Stimulated activated CD4-positive, alpha-beta T cell treated with anti-CD3 and anti-CD28 coated beads, Interleukin-12 subunit alpha, Interleukin-12 subunit beta, amount 100 ng/mL, for 24 hours (primary cell): Measurements from ENCODE around the gene TTC39C.
A peak's percentile ranks its signal among the peaks of the same experiment; 100 is the strongest.
"Not testable (repeated sequence)": the region's sequence is repeated elsewhere in the genome, so short reads cannot be mapped to it uniquely, and the experiment has no call there.

Experiments
- DNase-seq, 2 experiments: peaks; one replicate each; pipeline ENCODE4 v3.0.0-alpha.2; 2020; ENCODE audit warnings: low read depth in 2 of 2

The TTC39C gene

DNA sequence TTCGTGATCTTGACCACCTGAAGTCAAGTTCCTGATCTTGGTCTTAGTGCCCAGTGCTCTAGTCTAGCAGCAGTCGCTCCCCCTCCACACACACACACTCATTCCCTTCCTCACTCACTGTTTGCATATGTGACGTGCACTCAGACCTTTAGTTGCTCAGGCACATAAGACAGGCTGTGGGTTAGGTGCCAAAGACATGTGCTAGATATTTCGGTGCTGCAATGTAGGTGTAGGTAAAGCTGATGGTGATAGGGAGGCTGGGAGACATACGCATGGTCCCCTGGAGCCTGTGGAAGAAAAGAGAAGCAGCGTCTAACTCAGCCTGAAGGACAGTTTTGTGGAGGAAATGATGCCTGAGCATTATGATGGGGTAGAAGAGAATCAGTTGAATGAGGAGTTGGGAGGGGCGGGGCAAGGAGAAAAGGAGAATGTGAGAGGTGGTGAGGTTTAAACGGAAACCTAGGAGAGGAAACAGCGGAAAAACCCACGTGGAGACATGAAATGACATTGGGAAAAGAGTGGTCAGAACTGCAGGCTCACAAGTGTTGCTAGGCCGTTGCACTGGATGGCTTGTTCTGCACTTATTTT, 3.8 kb downstream of the TTC39C start:
- peak in 1 of 2 experiments; percentile 31 for DNase-seq

DNA sequence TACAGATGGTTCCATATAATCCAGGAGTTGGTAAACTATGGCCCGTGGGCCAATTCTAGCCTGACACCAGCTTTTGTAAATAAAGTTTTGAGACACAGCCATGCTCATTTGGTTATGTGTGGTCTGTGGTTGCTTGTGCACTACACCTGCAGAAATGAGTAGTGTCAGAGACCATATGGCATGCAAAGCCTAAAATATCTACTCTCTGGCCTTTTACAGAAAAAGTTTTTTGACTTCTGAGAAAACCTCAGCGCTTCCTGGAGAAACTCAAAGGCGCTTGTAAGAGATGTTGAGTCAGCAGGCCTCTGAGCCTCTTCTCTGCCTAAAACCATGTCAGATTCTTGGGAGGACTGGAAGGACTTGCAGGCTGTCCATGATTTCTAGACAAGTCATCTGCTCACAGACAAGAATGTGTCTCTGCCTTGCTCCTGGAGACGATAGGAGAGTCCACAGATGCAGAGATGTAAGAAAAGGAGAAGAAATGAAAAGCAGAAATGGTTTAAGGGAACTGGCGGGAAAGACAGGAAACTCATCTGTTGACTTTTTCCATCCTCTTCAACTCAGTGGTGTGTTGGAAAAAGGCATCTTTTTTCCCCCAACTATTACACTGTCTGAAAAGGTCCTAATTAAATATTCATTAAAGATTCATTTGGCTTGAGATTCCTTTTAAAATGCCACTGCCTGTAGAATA, 5.2 kb downstream of the TTC39C start:
- DNase-seq, result peak; percentile 30 to 32

DNA sequence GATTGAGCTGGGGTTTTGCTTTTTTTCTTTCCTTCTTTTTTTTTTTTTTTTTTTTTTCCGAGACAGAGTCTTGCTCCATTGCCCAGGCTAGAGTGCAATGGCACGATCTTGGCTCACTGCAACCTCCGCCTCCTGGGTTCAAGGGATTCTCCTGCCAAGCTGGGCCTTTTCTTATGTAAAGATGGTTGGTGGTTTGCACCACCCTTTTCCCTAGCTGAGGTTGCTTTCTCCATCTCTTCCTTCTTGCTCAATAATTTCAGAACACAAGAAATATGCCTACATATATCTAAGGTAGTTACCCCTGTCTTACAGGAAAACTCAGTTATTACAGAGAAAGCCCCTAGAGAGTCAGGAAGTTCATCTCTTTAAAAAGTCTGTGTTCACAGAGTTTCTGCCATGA, 7.0 kb downstream of the TTC39C start:
- DNase-seq, result no peak

DNA sequence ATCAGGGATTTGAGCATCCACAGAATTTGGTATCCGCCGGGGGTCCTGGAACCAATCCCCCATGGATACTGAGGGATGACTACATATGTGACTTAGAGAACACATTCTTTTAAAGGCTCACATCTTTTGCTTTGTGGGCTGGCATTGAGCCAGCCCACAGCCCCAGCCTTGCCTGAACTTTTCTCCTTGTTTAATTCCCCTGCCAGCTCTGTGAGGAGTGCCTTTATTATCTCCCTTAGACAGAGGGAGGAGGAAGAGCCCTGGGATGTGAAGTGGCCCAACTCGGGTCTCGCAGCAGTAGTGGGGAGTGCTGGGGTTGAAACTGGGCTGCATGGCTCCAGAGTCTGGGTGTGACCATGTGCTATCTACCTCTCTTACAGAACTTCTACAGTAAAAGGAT, 7.6 kb downstream of the TTC39C start:
- no peak for DNase-seq

DNA sequence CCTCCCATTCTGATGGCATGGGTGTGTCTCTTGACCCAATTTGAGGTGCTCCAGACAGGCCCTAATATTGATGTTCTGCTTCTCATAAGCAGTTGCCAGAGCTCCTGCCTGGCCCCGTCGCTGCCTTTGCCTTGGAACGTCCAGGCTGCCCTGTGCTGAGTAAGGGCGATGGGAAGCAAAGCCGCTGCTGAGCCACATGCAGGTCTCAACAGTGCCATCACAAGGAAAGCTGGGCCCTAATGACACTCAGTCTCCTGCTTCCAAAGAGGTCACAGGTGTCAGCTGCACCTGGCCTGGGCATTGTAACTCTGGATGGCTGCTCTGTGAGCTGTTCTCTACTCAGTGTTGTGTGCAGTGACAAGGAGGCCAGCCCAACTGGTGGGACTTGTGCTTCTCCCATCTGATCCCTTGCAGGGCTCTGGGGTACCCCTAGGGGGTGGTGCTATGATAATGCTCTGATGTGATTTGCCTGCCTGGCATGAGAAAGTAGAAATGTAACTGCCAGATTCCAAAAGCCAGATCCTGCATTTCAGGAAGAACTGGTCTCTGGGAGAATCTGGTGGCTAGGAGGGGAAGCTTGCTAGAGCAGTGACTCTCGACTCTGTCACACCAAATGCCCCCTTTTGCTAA, 8.7 kb downstream of the TTC39C start:
- no peak for DNase-seq

DNA sequence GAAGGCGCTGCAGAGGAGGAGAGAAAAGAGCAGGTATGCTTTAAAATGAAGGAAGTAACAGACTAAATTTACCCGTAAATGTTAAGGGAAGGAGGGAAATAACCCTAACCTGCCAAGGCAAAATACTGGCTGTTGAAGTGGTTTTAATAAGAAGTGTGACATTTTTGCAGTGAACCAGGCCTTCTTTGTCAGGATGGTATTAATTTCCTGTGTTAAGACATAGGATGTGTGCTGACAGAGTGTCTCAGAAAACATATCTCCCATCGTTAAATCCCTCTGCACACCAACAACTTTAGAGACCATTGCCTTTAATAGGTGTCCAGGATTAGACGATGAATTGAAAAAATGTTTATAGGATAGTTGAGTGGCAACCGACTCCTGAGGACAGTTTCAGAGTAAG, 9.9 kb downstream of the TTC39C start:
- DNase-seq, result no peak

DNA sequence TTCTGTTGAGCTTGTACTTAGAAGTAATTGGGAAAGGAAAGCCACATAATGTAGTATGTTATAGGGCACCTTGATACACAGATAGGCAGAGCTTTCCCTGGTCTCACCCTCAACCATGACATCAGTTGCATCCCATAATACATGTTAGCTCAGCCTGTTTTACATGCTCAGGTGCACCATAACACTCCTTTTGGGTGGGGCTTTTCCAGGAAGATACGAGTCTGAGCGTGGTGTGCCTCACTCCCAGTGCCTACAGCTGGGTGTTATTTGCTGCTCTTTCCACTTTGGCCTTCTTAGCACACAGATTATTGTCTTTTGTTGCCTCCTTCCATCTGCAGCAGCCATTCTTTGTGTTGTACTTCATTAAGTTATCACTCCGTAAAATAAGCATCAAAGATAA, 11.9 kb downstream of the TTC39C start:
- DNase-seq, result no peak

DNA sequence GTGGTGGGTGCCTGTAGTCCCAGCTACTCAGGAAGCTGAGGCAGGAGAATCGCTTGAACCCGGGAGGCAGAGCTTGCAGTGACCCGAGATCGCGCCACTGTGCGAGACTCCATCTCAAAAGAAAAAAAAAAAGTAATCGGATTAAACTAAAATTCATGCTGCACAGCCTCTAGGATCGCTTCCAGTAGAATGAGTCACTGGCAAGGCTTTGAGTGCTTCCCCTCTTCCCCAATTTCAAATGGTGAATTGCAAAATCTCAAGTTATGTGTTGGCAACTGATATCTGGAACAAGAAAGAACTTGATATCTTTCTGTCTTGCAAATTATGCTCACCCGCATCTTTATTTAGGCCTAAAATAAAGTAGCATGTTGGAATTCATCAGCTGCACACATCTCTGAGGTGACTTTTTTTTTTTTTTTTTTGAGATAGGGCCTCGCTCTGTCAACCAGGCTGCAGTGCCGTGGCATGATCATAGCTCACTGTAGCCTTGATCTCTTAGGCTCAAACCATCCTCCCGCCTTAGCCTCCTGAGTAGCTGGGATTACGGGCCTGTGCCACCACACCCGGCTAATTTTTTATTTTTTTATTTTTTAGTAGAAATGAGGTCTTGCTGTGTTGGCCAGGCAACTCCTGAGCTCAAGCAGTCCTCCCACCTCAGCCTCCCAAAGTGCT, 12.7 kb downstream of the TTC39C start:
- DNase-seq, result no peak

DNA sequence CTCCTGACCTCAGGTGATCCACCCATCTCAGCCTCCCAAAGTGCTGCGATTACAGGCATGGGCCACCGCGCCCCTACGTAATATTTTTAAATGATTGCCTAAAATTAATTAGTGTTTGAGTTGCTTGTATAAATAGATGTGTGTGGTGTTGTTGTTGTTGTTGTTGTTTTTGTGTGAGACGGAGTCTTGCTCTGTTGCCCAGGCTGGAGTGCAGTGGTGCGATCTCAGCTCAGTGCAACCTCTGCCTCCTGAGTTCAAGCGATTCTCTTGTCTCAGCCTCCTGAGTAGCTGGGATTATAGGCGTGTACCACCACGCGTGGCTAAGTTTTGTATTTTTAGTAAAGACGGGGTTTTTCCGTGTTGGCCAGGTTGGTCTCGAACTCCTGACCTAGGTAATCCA, 14.4 kb downstream of the TTC39C start:
- not testable (repeated sequence) for DNase-seq

DNA sequence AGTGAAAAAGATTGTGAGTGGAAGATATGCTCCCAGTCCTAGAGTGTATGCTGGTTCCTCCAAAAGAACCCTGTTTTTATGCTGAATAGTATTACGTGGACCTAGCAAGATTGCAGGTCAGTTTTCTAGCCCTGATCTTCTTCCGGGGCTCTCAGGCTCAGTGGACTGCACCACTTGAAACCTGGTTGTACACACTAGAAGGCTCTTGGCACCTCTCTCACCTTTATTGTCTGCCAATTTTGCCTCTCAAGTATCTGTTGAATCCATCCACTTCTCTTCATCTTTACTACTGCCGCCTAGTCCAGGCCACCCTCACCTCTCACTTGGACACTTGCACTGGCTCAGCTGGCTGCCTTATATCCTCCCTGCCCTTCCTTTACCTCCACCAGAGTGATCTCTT, 16.8 kb downstream of the TTC39C start:
- DNase-seq, result no peak

DNA sequence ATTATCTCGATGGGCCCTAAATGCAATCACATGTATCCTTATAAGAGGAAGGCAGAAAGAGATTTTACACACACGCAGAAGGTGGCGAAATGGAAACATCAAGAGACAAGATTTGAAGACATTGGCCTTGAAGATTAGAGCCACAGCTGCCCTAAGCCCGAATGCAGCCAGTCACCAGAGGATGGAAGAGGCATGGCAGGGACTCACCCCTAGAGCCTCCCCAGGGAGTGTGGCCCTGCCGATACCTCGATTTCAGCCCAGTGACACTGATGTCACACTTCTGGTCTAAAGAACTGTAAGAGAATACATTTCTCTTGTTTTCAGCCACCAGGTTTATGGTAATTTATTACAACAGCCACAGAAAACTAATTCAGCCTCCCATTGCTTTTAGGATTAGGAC, 17.4 kb downstream of the TTC39C start:
- no peak for DNase-seq

DNA sequence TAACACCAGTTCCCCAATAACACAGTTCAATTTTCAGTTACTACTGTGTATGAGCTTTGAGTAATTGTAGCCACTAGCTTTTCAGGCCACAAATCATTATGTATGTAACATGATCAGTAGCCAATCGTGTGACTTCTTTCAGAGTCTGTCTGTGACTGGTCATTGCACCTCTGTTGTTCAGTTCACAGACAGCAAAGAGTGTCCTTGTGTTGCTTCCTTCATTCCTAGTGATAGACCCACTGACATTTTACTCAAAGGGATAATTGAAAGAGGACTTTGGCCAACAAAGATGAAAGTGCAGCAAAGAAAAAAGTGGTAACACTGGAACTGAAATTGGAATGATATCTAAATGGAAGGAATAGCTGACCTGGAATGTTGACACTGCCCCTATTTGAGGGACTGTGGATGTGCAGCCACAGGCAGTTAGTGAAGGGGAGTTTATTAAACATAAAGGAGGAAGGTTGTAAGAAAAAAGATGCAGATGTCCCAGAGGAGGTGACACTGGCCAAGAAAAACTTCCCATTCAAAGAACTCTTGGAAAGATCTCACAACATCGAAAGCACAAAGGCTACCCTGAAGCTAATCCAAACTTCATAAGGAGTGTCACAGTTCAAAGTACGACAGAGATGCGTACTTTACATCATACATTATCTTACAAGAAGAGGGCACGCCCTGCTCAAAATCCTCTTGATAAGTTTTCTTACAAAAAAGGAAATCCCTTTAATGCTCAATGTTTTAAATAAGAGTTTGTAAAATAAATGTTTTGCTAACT, 19.3 kb downstream of the TTC39C start:
- DNase-seq, result no peak

DNA sequence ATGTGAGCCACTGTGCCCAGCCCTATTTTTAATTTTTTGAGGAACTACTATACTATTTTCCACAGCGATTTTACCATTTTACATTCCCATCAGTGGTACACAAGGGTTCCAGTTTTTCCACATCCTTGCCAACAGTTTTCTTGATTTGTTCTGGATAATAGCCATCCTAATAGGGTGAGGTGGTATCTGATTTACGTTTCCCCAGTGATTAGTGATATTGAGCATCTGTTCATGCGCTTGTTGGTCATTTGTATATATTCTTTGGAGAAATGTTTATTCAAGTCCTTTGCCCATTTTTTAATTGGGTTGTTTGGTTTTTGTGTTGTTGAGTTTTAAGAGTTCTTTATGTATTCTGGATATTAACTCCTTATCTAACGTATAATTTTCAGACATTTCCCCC, 20.8 kb downstream of the TTC39C start:
- no peak for DNase-seq

DNA sequence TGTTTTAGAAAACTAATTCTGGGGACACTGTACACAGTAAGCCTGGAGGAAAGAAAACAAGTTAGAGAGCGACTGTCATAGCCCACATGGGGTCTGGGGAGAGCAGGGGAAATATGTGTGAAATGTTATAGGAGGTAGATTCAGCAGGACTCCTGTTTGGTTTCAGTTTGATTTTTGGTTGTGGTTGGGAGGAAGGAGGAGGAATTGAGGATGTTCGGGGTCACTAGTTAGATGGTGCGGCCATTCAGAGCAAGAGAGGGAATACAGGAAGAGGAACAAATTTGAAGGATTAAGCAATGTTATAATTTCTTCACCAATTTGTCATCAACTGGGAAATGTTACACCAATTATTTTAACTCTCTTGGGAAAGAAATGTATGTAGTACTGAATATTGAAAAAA, 25.1 kb downstream of the TTC39C start:
- DNase-seq, result no peak

DNA sequence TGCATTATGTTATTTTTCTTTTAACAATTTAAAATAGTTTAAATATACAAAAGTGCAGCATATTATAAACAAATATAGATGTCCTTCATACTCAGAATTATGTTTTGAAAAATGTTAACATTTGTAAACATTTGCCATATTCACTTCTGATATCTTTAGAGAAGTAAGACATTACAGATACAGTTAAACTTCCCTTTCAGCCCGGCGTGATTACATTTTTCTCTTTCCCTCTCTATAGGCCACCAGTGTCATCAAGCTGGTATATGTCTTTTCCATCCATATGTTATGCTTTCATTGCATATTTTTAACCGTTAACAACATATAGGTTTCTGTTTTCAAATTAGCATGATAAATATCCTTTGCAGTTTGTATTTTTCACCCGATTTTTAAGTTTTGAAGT, 27.1 kb downstream of the TTC39C start:
- no peak for DNase-seq

DNA sequence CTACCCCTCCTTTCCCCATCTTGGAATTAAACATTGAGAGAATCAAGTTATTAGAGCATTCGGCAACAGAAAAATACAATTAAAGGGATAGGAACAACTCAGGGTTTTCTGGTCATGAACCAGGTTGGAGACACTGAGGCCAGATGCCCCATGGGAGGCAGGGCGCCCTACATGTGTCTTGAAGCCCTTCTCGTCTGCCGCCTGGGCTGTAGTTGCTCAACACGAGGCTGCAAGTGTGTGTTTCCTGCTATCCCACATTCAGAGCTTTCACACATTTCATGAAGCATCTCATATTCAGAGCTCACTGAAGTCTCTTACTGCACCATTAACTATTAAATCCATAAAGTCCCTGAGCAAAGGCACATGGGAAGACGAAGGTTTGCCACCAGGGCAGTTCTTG, 28.8 kb downstream of the TTC39C start:
- DNase-seq, result no peak

DNA sequence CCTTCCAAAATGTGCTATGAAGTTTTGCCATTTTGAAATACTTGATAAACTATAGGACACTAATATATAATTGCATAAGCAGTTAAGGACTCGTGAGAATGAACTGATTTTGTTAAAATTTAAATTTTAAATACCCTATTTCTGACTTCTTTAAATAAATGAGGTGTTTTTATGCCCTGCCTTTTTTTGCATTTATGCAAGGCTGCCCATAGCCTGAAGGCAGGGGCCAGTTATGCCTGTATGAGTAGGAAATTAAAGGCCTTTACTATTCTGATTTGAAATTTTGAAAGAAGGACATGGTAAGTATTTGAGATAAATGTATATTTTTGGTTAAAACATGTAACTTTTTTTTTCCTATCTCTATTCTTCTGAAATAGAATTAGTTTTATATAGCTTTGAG, 33.7 kb downstream of the TTC39C start:
- DNase-seq, result no peak

DNA sequence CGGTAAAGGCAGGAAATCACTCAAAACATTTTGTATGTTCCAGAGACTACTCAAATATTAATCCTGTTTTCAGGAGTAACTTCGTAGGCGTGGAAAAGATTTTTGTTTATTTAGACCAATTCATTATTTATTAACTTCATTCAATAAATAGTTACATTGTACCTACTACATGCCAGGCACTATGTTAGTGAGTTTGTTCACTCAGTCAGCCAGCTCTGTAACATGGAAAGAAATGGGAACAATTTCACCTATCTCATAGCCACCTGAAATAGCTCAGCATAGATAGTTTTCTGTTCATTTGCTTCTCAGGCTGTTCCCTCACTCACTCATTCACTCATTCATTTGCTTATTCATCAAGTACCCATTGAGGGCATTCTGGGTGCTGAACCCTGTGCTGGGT, 34.6 kb downstream of the TTC39C start:
- no peak for DNase-seq

DNA sequence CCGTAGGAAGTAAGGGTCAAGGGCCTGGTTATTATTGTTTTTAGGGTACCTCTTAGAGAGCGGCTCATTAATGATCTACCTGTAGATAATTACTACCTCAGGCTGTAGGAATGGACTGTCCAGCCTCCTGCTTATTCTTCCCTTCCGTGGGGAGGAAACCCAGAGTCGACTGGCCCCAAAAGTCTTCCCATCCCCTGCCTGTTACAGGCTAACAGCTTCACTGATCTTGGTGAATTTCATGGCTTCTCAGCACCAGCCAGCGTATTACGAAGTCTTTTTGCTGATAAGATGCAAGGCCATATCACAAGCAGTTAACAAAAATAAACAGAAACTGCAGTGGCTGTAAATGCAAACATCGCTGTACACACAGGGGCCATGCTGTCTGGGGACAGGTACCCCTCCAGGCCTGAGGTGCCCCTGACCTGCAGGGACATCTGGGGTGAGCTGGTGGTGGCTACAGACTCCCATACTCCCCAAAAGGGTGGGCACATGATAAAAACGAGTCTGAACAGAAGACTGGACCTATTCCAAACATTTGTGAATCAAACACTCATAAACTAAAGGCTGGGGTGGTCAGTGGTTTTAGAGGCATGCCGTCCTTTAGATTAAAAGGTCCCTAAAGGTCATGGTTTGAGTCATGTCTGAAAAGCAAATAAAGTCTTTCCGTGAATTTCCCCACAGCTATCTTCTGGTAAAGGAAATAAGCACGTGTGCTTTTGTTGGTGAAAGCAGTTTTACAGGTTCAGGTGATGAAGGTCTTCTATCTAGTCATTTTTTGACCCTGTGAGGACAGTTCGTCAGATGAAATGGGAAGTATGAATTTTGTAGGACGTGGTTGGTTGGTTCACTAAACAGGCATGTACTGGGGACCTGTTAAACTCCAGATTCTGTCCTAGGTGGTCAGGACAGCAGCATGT, 36.7 kb downstream of the TTC39C start:
- DNase-seq, result no peak

DNA sequence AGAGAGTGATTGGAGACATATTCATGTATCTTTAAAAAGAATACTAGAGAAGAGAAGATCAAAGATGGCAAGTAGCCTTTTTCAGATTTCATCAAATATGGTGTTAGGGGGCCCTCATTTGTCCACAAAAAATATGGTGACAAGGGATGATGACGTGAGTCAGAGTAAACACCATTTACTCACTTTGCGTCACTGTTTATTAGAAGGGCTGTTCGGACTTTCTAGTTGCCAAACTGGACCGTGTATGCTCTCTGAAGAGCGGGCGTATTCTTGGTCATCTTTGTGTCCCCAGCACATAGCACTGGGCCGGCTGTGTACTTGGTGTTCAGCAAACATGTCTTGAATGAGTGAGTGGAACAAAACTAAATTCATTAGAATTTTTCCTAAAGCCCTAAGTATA, 37.5 kb downstream of the TTC39C start:
- DNase-seq, result no peak

DNA sequence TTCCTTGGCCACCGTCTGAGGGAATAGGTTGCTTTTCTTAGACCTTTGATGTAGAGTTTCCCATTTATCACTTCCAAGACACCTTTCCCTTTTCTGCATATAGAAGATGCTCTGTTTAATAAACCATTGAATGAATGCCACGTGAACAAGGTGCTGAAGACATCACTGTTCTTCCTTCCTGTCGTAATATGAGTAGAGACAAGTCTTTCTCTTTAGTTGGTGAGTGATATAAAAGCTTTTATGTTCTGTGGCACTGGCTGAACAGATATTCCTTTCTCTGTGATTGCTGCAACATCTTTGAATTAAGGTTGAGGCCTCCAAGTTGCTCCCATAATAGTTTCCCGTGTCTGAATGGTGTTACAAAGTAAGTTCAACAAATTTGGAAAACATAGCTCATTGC, 38.7 kb downstream of the TTC39C start:
- DNase-seq, result no peak
